GM12878 (cell line): Measurements from ENCODE around the gene SNN. TPM values are rescaled to one million over a fixed set of nuclear protein-coding genes. Genes with fewer than 3 reads are reported as not detected.

Source experiments
- ATAC-seq: fragments of 200-7000 bp; cut with Tn5 transposase; 3 replicates; pipeline ENCODE4 v1.9.1; 2020; ENCODE audit warnings: mild to moderate bottlenecking, moderate library complexity
- BruUV-seq: library from RNA; stranded (reverse); fragments of 400-500 nt; replicated peaks from 2 replicates; lab custom pipeline; 2021; lab: Mats Ljungman, UMichigan
- CTCF ChIA-PET: fragments of 300-600 bp; sonication (Branson Sonifier 250); formaldehyde crosslinking; extraction: SDS; loops from one replicate; lab custom pipeline; 2021; ENCODE audit warnings: inconsistent platforms; lab: Yijun Ruan, JAX
- POLR2A ChIA-PET: fragments of 350-600 bp; formaldehyde crosslinking; extraction: SDS; loops from one replicate; lab custom pipeline; 2021; ENCODE audit warnings: inconsistent platforms; lab: Charles Lee
- RAD21 ChIA-PET: fragments of 300-600 bp; sonication (Branson Sonifier 250); formaldehyde crosslinking; loops from one replicate; lab custom pipeline; 2023; ENCODE audit warnings: antibody characterized with exemption; ENCODE audit not compliant: unreplicated experiment; lab: Charles Lee
- SMC1A ChIA-PET: fragments of 300-600 bp; sonication (Branson Sonifier 250); formaldehyde crosslinking; loops from one replicate; lab custom pipeline; 2023; ENCODE audit not compliant: unreplicated experiment, uncharacterized antibody; lab: Charles Lee
- DNase-seq: peaks from one replicate; pipeline ENCODE4 v3.0.0-alpha.2; 2011; ENCODE audit warnings: low read depth, low spot score
- FAIRE-seq: peaks from 3 replicates; lab custom pipeline; 2011; peaks lifted over from hg19 to GRCh38; lab: Jason Lieb, UNC
- H2AFZ ChIP-seq: 2 replicates; pipeline ENCODE4 v1.6.0; 2011; ENCODE audit warnings: low read depth, low read length, control low read depth; ENCODE audit not compliant: control insufficient read depth
- H3K27ac ChIP-seq: 2 replicates; pipeline ENCODE4 v1.5.1; 2011; ENCODE audit warnings: control low read depth; ENCODE audit not compliant: control insufficient read depth, insufficient read depth
- H3K27me3 ChIP-seq, 2 experiments: replicated peaks in 1 of 2; 2 replicates each; pipeline versions ENCODE4 v1.6.0 to v1.6.1; 2011; ENCODE audit warnings: low read length in 1 of 2; ENCODE audit not compliant: control insufficient read depth in 2 of 2, insufficient read depth in 2 of 2
- H3K36me3 ChIP-seq, 2 experiments: 2 replicates each; pipeline ENCODE4 v1.5.1; 2011; ENCODE audit warnings: low read length in 1 of 2; ENCODE audit not compliant: control insufficient read depth in 2 of 2, insufficient read depth in 2 of 2
- H3K4me1 ChIP-seq: 2 replicates; pipeline ENCODE4 v1.6.1; 2011; ENCODE audit warnings: mild to moderate bottlenecking, low read length, moderate library complexity, mixed read lengths; ENCODE audit not compliant: control insufficient read depth, insufficient read depth
- H3K4me2 ChIP-seq: 2 replicates; pipeline ENCODE4 v1.6.0; 2011; ENCODE audit warnings: control low read depth; ENCODE audit not compliant: control insufficient read depth, insufficient read depth
- H3K4me3 ChIP-seq: fragments of 200-600 bp; sonication (generic); 2 replicates; pipeline ENCODE4 v1.5.1; 2016
- H3K79me2 ChIP-seq: 2 replicates; pipeline ENCODE4 v1.6.0; 2011; ENCODE audit warnings: low read length; ENCODE audit not compliant: control insufficient read depth, insufficient read depth
- H3K9ac ChIP-seq: 2 replicates; pipeline ENCODE4 v1.8.0; 2011; ENCODE audit warnings: low read length, control low read depth, mixed read lengths; ENCODE audit not compliant: control insufficient read depth, insufficient read depth
- H3K9me3 ChIP-seq: replicated peaks from 3 replicates; pipeline ENCODE4 v1.5.1; 2011; ENCODE audit warnings: mild to moderate bottlenecking, low read length; ENCODE audit not compliant: control insufficient read depth, insufficient read depth
- H4K20me1 ChIP-seq: 2 replicates; pipeline ENCODE4 v1.6.0; 2011; ENCODE audit not compliant: control insufficient read depth, insufficient read depth
- CBFB ChIP-seq: IDR thresholded peaks from 2 replicates; pipeline ENCODE4 v1.6.1; 2016; ENCODE audit warnings: antibody characterized with exemption, low read depth
- ETV6 ChIP-seq, 2 experiments: fragments of 450-650 bp in 1 of 2; IDR thresholded peaks in 1 of 2; conservative IDR thresholded peaks in 1 of 2; 2 replicates each; pipeline ENCODE4 v1.6.1; 2014; ENCODE audit warnings: antibody characterized with exemption in 1 of 2, borderline replicate concordance in 1 of 2, low read depth in 1 of 2, mild to moderate bottlenecking in 1 of 2, moderate library complexity in 1 of 2
- IRF5 ChIP-seq: fragments of 450-650 bp; IDR thresholded peaks from 2 replicates; pipeline ENCODE4 v1.6.1; 2017; ENCODE audit warnings: borderline replicate concordance
- PBX3 ChIP-seq: IDR thresholded peaks from 2 replicates; pipeline ENCODE4 v1.6.1; 2011; ENCODE audit warnings: mild to moderate bottlenecking, low read depth, low read length, moderate library complexity; ENCODE audit not compliant: insufficient replicate concordance
- PML ChIP-seq: IDR thresholded peaks from 2 replicates; pipeline ENCODE4 v1.6.1; 2012; ENCODE audit warnings: low read length, inconsistent platforms
- POLR2A ChIP-seq: IDR thresholded peaks from 2 replicates; pipeline ENCODE4 v1.6.1; 2011; ENCODE audit warnings: low read depth, mild to moderate bottlenecking, low read length
- RELA ChIP-seq: fragments of 450-650 bp; IDR thresholded peaks from 2 replicates; pipeline ENCODE4 v1.8.0; 2014; ENCODE audit warnings: borderline replicate concordance; ENCODE audit not compliant: partially characterized antibody
- RUNX3 ChIP-seq: IDR thresholded peaks from 2 replicates; pipeline ENCODE4 v1.6.1; 2012; ENCODE audit warnings: low read length, inconsistent platforms
- SIX5 ChIP-seq: IDR thresholded peaks from 2 replicates; pipeline ENCODE4 v1.6.1; 2011; ENCODE audit warnings: mild to moderate bottlenecking, low read depth, low read length, moderate library complexity; ENCODE audit not compliant: severe bottlenecking
- TARDBP ChIP-seq: IDR thresholded peaks from 2 replicates; pipeline ENCODE4 v1.6.1; 2016; ENCODE audit warnings: borderline replicate concordance
- USF1 ChIP-seq: IDR thresholded peaks from 2 replicates; pipeline ENCODE4 v1.6.1; 2011; ENCODE audit warnings: borderline replicate concordance, low read depth, mild to moderate bottlenecking, moderate library complexity, mixed read lengths, low read length; ENCODE audit not compliant: insufficient read depth; ENCODE audit errors: extremely low read length
- USF2 ChIP-seq: IDR thresholded peaks from 2 replicates; pipeline ENCODE4 v1.6.1; 2011; ENCODE audit warnings: low read depth, low read length, improper control_type of control experiment, borderline replicate concordance
- WGBS: methylation state at CpG from one replicate; pipeline ENCODE4 v1.1.6; 2016; ENCODE audit warnings: low lambda C conversion rate; ENCODE audit not compliant: insufficient replicate concordance, insufficient coverage; ENCODE audit errors: missing lambda C conversion rate; 5-methylcytosine and 5-hydroxymethylcytosine counted together
- in situ Hi-C: fragments of 300-500 bp; cut with MboI; formaldehyde crosslinking; loops from 9 replicates; pipeline ENCODE4 v1.14.3; 2018; ENCODE audit warnings: mixed read lengths
- intact Hi-C: fragments of 100-400 bp; cut with micrococcal nuclease; formaldehyde crosslinking; loops from one replicate; pipeline ENCODE4 v1.14.2; 2022; ENCODE audit not compliant: unreplicated experiment
- polyA plus RNA-seq, 11 experiments: library from polyadenylated mRNA; depleted of rRNA in 4 of 11; unstranded in 6 of 11; stranded (reverse) in 5 of 11; fragments of >200 nt; fragmentation: Nextera tagmentation in 4 of 11; fragmentation: Illumina TruSeq in 1 of 11; extraction: Ambion mirVana in 4 of 11; extraction: Trizol in 1 of 11; gene quantifications; 1 replicate in 1 of 11; 2 replicates in 10 of 11; pipeline versions ENCODE4 v1.2.1 to v1.2.3, GENCODE V29; 2011 to 2016; ENCODE audit warnings: inconsistent platforms in 2 of 11, missing spikeins in 2 of 11, low read depth in 1 of 11
- total RNA-seq, 4 experiments: library from RNA; depleted of rRNA in 3 of 4; stranded (reverse); fragments of >200 nt in 3 of 4; fragmentation: Illumina TruSeq in 1 of 4; extraction: Trizol in 1 of 4; gene quantifications; 2 replicates each; pipeline versions ENCODE4 v1.2.1 to v1.2.3, GENCODE V29; 2013 to 2021

Gene SNN
- total and polyA plus RNA-seq, 10 of the 15 experiments (the other 5 are each of a cell fraction or from before 2014, with no cell fraction given), result 2.2 to 43.4 (median 27.8) TPM

GRCh38 chr16:11625769-11626168 is 42.5 kb upstream of the SNN start:
- ChIA-PET CTCF (no interaction called here), POLR2A (no interaction called here), RAD21 (no interaction called here), SMC1A (no interaction called here)
- no peaks in the 10 kb centered on the region for H3K27me3 ChIP-seq
- no peaks in the 10 kb centered on the region; the same call in 2 of the 3 replicates for H3K9me3 ChIP-seq
- 80% methylated on average over 4 of the region's 4 CpGs for WGBS
- no peak overlapping the region for H3K27ac ChIP-seq
- no peak overlapping the region for H2AFZ ChIP-seq
- no peaks in the 10 kb centered on the region for H4K20me1 ChIP-seq
- BruUV-seq, result no TSS peak
- DNase-seq (no peak), ATAC-seq (no peak), FAIRE-seq (no peak)
- TF ChIP-seq CBFB (no peak), SIX5 (no peak), IRF5 (no peak), ETV6 (conservative IDR thresholded peaks at IDR 0.05 in 1 of 2, IDR thresholded peaks at IDR 0.05 in 1 of 2; ENCODE audit: borderline replicate concordance in 1 of 2, low read depth in 1 of 2) (no peak)
- H3K79me2 ChIP-seq, result no peaks in the 10 kb centered on the region
- H3K9ac ChIP-seq, result no peak overlapping the region
- no peaks in the 10 kb centered on the region for H3K36me3 ChIP-seq
- peaks cover 17% of the 10 kb centered on the region for H3K4me1 ChIP-seq
- in situ Hi-C loops (no loop called here), intact Hi-C loops (no loop called here)
- no peak overlapping the region for H3K4me3 ChIP-seq
- no peak overlapping the region for H3K4me2 ChIP-seq

GRCh38 chr16:11626657-11627291 is 41.5 kb upstream of the SNN start:
- ChIA-PET RAD21 (no interaction called here), CTCF (interaction anchor here (0.8 to 1.1 kb wide), 2 partner anchors 9 kb away, joined by 3 read pairs; no protein-coding TSS in a partner anchor), POLR2A (no interaction called here), SMC1A (no interaction called here)
- no TSS peak for BruUV-seq
- H3K4me1 ChIP-seq, result peaks cover 16% of the 10 kb centered on the region
- H3K4me3 ChIP-seq, result no peak overlapping the region
- no peak overlapping the region for H3K27ac ChIP-seq
- H3K79me2 ChIP-seq, result no peaks in the 10 kb centered on the region
- H3K27me3 ChIP-seq, result no peaks in the 10 kb centered on the region
- no peaks in the 10 kb centered on the region for H4K20me1 ChIP-seq
- no peak overlapping the region for H3K9ac ChIP-seq
- WGBS, result 88% methylated on average over 16 of the region's 16 CpGs
- TF ChIP-seq PML (no peak), RUNX3 (no peak), PBX3 (no peak), USF1 (no peak), TARDBP (no peak), USF2 (no peak), RELA (no peak), POLR2A (no peak)
- in situ Hi-C loops (no loop called here), intact Hi-C loops (no loop called here)
- no peak overlapping the region for H2AFZ ChIP-seq
- no peaks in the 10 kb centered on the region for H3K36me3 ChIP-seq
- H3K4me2 ChIP-seq, result no peak overlapping the region
- no peak for DNase-seq
- no peak for FAIRE-seq
- H3K9me3 ChIP-seq, result no peaks in the 10 kb centered on the region; the same call in 2 of the 3 replicates
- ATAC-seq, result no peak
